Stomach (tissue), 9 donors: Measurements from ENCODE around the gene ANKRD13C. TPM values are rescaled to one million over a fixed set of nuclear protein-coding genes. Genes with fewer than 3 reads are reported as not detected.

Experiments
- DNase-seq, 2 donors: peaks; one replicate each; pipeline versions ENCODE4 v3.0.0 to v3.0.0-alpha.2; 2013 to 2019
- H3K27ac ChIP-seq, 5 donors: fragments of 200-600 bp in 4 of 5; sonication (generic) in 4 of 5; one replicate each; pipeline ENCODE4 v1.5.1; 2013 to 2019; ENCODE audit warnings: mild to moderate bottlenecking in 1 of 5, moderate library complexity in 1 of 5
- H3K27me3 ChIP-seq, 3 donors: fragments of 200-600 bp; sonication (generic); one replicate each; pipeline ENCODE4 v1.5.1; 2017 to 2019; ENCODE audit warnings: mixed run types in 1 of 3
- H3K36me3 ChIP-seq, 4 donors: fragments of 200-600 bp; sonication (generic); 1 replicate in 3 of 4; 2 replicates in 1 of 4; pipeline ENCODE4 v1.5.1; 2016 to 2019
- H3K4me1 ChIP-seq, 4 donors: fragments of 200-600 bp; sonication (generic); one replicate each; pipeline ENCODE4 v1.5.1; 2016 to 2019
- H3K4me3 ChIP-seq, 4 donors: fragments of 200-600 bp; sonication (generic) in 3 of 4; one replicate each; pipeline ENCODE4 v1.5.1; 2016 to 2019; ENCODE audit warnings: mild to moderate bottlenecking in 1 of 4
- H3K9me3 ChIP-seq, 4 donors: fragments of 200-600 bp; sonication (generic); one replicate each; pipeline ENCODE4 v1.5.1; 2016 to 2019
- EP300 ChIP-seq: sonication (generic); formaldehyde crosslinking; IDR thresholded peaks from one replicate; pipeline ENCODE4 v1.6.1; 2017; ENCODE audit warnings: antibody characterized with exemption
- POLR2A ChIP-seq, 4 donors: fragments of 450-650 bp; IDR thresholded peaks; one replicate each; pipeline ENCODE4 v1.6.1; 2016; ENCODE audit warnings: antibody characterized with exemption in 4 of 4, control low read depth in 2 of 4, mild to moderate bottlenecking in 1 of 4, moderate library complexity in 1 of 4
- POLR2AphosphoS5 ChIP-seq, 3 donors: sonication (generic); formaldehyde crosslinking; IDR thresholded peaks; one replicate each; pipeline ENCODE4 v1.6.1; 2016; ENCODE audit warnings: antibody characterized with exemption in 3 of 3
- WGBS, 5 donors: extraction: QIAGEN DNeasy Blood & Tissue Kit in 3 of 5; methylation state at CpG; one replicate each; pipeline versions ENCODE4 v1.1.5 to v1.1.7; 2013 to 2018; 5-methylcytosine and 5-hydroxymethylcytosine counted together
- intact Hi-C: fragments of 100-400 bp; cut with DNase I; formaldehyde crosslinking; loops from one replicate; pipeline ENCODE4 v1.15.1; 2023; ENCODE audit warnings: low total_unique reads
- polyA plus RNA-seq, 3 donors: library from polyadenylated mRNA; stranded (reverse); fragments of 200-250 nt; gene quantifications; one replicate each; pipeline ENCODE4 v1.2.3, GENCODE V29; 2013
- total RNA-seq, 5 donors: library from RNA; depleted of rRNA; stranded (reverse); fragments of >200 nt; gene quantifications; one replicate each; pipeline versions ENCODE4 v1.1.0 to v1.2.3, GENCODE V29; 2014 to 2016
- TF ChIP-seq, protein P1 (sequence below), 7 experiments: fragments of 450-650 bp in 4 of 7; fragments of 200-600 bp in 3 of 7; sonication (generic) in 3 of 7; IDR thresholded peaks; one replicate each; pipeline ENCODE4 v1.5.1; 2016 to 2019; ENCODE audit warnings: antibody characterized with exemption in 7 of 7, control low read depth in 2 of 7, mild to moderate bottlenecking in 1 of 7
- donor health status: healthy with polysubstance abuse.
- donor health status: Bipolar disorder and iron deficiency.
- donor health status: healthy.

The ANKRD13C gene
- total and polyA plus RNA-seq, 8 donors, result 6.8 to 135 (median 15.7) TPM

DNA sequence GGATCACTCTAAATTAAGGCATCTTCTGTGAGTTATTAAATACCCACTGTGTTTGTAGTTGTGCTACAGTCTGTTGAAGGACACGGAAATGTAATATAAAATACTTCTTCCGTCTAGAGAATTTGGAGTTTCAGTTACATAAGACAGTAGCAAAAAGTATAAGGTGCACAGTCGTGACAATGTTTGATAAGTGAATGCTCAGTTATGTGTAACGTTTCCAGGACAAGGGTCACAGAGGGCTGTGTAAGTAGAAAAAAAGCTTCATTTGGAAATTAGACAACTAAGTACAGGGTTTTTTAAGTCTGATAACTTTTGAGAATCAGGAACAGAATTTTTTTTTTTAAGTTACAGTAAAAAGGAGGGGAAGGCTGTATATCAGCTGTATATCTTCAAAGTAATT, 105.8 kb downstream of the ANKRD13C start:
- Histone ChIP-seq H3K9me3 (no peaks in the 10 kb centered on the region), H3K4me1 (no peaks in the 10 kb centered on the region), H3K4me3 (no peak overlapping the region), H3K27me3 (no peaks in the 10 kb centered on the region), H3K36me3 (peaks cover 51 to 100% (median 99%) of the 10 kb centered on the region in 4 donors), H3K27ac (no peak overlapping the region)
- intact Hi-C loops, result no loop called here
- no peak for TF ChIP-seq EP300
- TF ChIP-seq, protein P1, sequence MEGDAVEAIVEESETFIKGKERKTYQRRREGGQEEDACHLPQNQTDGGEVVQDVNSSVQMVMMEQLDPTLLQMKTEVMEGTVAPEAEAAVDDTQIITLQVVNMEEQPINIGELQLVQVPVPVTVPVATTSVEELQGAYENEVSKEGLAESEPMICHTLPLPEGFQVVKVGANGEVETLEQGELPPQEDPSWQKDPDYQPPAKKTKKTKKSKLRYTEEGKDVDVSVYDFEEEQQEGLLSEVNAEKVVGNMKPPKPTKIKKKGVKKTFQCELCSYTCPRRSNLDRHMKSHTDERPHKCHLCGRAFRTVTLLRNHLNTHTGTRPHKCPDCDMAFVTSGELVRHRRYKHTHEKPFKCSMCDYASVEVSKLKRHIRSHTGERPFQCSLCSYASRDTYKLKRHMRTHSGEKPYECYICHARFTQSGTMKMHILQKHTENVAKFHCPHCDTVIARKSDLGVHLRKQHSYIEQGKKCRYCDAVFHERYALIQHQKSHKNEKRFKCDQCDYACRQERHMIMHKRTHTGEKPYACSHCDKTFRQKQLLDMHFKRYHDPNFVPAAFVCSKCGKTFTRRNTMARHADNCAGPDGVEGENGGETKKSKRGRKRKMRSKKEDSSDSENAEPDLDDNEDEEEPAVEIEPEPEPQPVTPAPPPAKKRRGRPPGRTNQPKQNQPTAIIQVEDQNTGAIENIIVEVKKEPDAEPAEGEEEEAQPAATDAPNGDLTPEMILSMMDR (IDR thresholded peaks at IDR 0.05), result no peak
- TF ChIP-seq POLR2A (IDR thresholded peaks at IDR 0.05), result no peak
- no peak for TF ChIP-seq POLR2AphosphoS5 (IDR thresholded peaks at IDR 0.05)
- DNase-seq, result no peak
- 61 to 72% (median 69%) methylated on average over 4 of the region's 4 CpGs for WGBS, 5 donors

DNA sequence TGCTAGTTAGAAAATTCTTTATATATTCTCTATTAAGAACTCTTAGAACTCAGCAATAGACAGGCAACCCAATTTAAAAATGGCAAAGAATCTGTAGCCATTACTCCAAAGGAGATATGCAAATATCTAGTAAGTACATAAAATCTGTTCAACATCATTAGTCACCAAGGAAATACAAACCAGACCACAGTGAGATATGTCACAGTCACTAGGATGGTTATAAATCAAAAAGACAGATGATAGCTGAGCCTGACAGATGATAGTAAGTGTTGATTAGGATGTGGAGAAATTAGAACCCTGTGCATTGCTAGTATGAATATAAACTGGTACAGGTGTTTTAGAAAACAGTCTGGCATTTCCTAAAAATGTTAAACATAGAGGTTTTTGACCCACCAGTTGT, 106.8 kb downstream of the ANKRD13C start:
- TF ChIP-seq EP300 (no peak), POLR2A (IDR thresholded peaks at IDR 0.05) (no peak), POLR2AphosphoS5 (IDR thresholded peaks at IDR 0.05) (no peak)
- TF ChIP-seq, protein P1 (IDR thresholded peaks at IDR 0.05), result no peak

DNA sequence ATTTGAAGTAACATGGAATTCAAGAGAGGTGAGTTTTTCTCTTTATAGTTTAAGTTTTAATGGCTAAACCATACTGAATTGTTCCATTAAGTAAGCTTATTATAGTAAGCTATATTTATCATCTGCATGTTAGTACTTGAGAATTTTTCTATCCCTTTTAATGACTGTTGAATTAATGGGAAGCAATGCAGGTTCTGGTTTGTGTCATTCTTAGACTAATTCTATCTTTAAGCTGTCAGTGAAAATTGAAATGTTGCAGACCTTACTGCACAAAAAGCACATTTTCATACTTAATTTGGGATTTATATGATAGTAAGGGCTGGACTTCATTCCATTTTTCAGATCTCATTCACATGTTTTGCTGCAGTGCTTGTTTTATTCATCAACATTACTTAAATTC, 107.4 kb downstream of the ANKRD13C start:
- TF ChIP-seq, protein P1 (IDR thresholded peaks at IDR 0.05), result no peak
- TF ChIP-seq POLR2AphosphoS5 (IDR thresholded peaks at IDR 0.05), result no peak
- TF ChIP-seq EP300, result no peak
- no peak for TF ChIP-seq POLR2A (IDR thresholded peaks at IDR 0.05)
- intact Hi-C loops, result no loop called here
- no peak for DNase-seq
- Histone ChIP-seq H3K36me3 (peaks cover 53 to 100% (median 100%) of the 10 kb centered on the region in 4 donors), H3K4me3 (no peak overlapping the region), H3K4me1 (no peaks in the 10 kb centered on the region), H3K9me3 (no peaks in the 10 kb centered on the region), H3K27ac (no peak overlapping the region), H3K27me3 (no peaks in the 10 kb centered on the region)

More for the DNA sequence above, 106.8 kb downstream of the ANKRD13C start:
- peaks cover 51 to 100% (median 100%) of the 10 kb centered on the region in 4 donors for H3K36me3 ChIP-seq
- no peak overlapping the region for H3K4me3 ChIP-seq
- DNase-seq, result no peak
- H3K4me1 ChIP-seq, result no peaks in the 10 kb centered on the region
- no peak overlapping the region for H3K27ac ChIP-seq
- H3K9me3 ChIP-seq, result no peaks in the 10 kb centered on the region
- intact Hi-C loops, result no loop called here
- no peaks in the 10 kb centered on the region for H3K27me3 ChIP-seq

DNA sequence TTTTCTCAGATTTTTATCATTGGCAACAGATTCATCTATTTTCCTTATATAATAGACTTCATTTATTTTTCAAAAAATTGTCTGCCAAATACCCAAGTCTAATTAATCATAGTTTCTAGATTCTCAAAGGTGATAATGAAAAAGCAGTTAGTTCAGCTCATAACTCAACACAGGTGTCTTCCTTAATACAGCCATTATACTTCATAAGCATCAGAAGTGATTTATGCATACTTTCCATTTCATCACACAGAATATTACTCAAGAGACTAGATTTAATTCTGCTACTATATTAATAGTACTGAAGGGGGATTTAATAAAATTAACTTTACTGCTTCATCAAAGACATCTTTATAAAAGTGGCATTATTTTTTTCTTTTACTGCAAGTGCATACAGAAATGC, 114.6 kb downstream of the ANKRD13C start:
- peaks cover 78 to 100% (median 100%) of the 10 kb centered on the region in 4 donors for H3K36me3 ChIP-seq
- no peaks in the 10 kb centered on the region for H3K9me3 ChIP-seq
- no peaks in the 10 kb centered on the region for H3K27me3 ChIP-seq
- no peaks in the 10 kb centered on the region for H3K4me1 ChIP-seq
- DNase-seq, result no peak
- no peak for TF ChIP-seq EP300
- TF ChIP-seq, protein P1 (IDR thresholded peaks at IDR 0.05), result no peak
- no peak for TF ChIP-seq POLR2A (IDR thresholded peaks at IDR 0.05)
- no peak for TF ChIP-seq POLR2AphosphoS5 (IDR thresholded peaks at IDR 0.05)
- H3K4me3 ChIP-seq, result no peak overlapping the region
- intact Hi-C loops, result no loop called here
- no peak overlapping the region for H3K27ac ChIP-seq
